Measurements from ENCODE around the gene RPH3AL.
A peak's percentile ranks its signal among the peaks of the same experiment; 100 is the strongest.
"Not testable (repeated sequence)": the region's sequence is repeated elsewhere in the genome, so short reads cannot be mapped to it uniquely, and the experiment has no call there.

Gene RPH3AL

GRCh38 chr17:168614-169013 is 184.0 kb downstream of the RPH3AL start:
- DNase-seq, result not testable (repeated sequence)

GRCh38 chr17:165939-166338 is 186.7 kb downstream of the RPH3AL start:
- DNase-seq, result no peak

- DNase-seq, result peak; percentile 36
These were observed 188.0 kb downstream of the RPH3AL start for GRCh38 chr17:164303-165235.

- no peak for DNase-seq
These were observed 189.0 kb downstream of the RPH3AL start for GRCh38 chr17:163514-164098.

- no peak for DNase-seq
These were observed 189.9 kb downstream of the RPH3AL start for GRCh38 chr17:162689-163088.
